Stimulated activated CD8-positive, alpha-beta memory T cell treated with anti-CD3 and anti-CD28 coated beads, Interleukin-12 subunit alpha, Interleukin-12 subunit beta, amount 100 ng/mL, for 24 hours (primary cell): Measurements from ENCODE around the gene MEAK7.

Source experiments
- DNase-seq: peaks from one replicate; pipeline ENCODE4 v3.0.0-alpha.2; 2020; ENCODE audit errors: extremely low read depth

Gene MEAK7

GRCh38 chr16:84465154-84465553 is 39.3 kb downstream of the MEAK7 start:
- no peak for DNase-seq

GRCh38 chr16:84464116-84464515 is 40.3 kb downstream of the MEAK7 start:
- no peak for DNase-seq

GRCh38 chr16:84463221-84463620 is 41.2 kb downstream of the MEAK7 start:
- DNase-seq = no peak

GRCh38 chr16:84462296-84463210 is 41.9 kb downstream of the MEAK7 start:
- DNase-seq = no peak

- DNase-seq = no peak
Measured at GRCh38 chr16:84461413-84462295, 42.8 kb downstream of the MEAK7 start.

- no peak for DNase-seq
Measured at GRCh38 chr16:84461029-84461412, 43.4 kb downstream of the MEAK7 start.

GRCh38 chr16:84460406-84461028 is 43.9 kb downstream of the MEAK7 start:
- DNase-seq = no peak

GRCh38 chr16:84459941-84460405 is 44.5 kb downstream of the MEAK7 start:
- DNase-seq = no peak

- no peak for DNase-seq
Measured at GRCh38 chr16:84459533-84459894, 44.9 kb downstream of the MEAK7 start.

GRCh38 chr16:84458606-84459532 is 45.6 kb downstream of the MEAK7 start:
- DNase-seq = no peak

GRCh38 chr16:84455031-84455430 is 49.4 kb downstream of the MEAK7 start:
- no peak for DNase-seq
